ENCODE measurements around the gene CD38. TPM values are rescaled to one million over a fixed set of nuclear protein-coding genes. Genes with fewer than 3 reads are reported as not detected.

The CD38 gene
- total RNA-seq, 6 donors from 2014 or later, result 8.5 to 72.3 (median 28.3) TPM

- H3K4me1 ChIP-seq, result no peaks in the 10 kb centered on the region
- ATAC-seq (ENCODE audit: low FRiP score in 2 of 2) (no peak), DNase-seq (no peak)
- no peaks in the 10 kb centered on the region for H3K27me3 ChIP-seq
- no peak overlapping the region for H3K4me3 ChIP-seq
- no peaks in the 10 kb centered on the region for H3K36me3 ChIP-seq
- peaks cover 0 to 9% (median 1%) of the 10 kb centered on the region in 4 donors for H3K9me3 ChIP-seq
- 46% methylated on average over 5 of the region's 5 CpGs for whole genome bisulfite sequencing, 2 donors
- TF ChIP-seq EP300 (IDR thresholded peaks at IDR 0.05), result no peak
- TF ChIP-seq CTCF (IDR thresholded peaks at IDR 0.05), result no peak
- TF ChIP-seq POLR2A (IDR thresholded peaks at IDR 0.05), result no peak
- no peak for TF ChIP-seq POLR2AphosphoS5 (IDR thresholded peaks at IDR 0.05)
- H3K27ac ChIP-seq, result no peak overlapping the region
These were observed 34.0 kb upstream of the CD38 start for GRCh38 chr4:15744016-15744545.

- 94 to 100% methylated on average over 1 of the region's 1 CpG for WGBS, 2 donors
- TF ChIP-seq POLR2AphosphoS5 (IDR thresholded peaks at IDR 0.05) (no peak), CTCF (IDR thresholded peaks at IDR 0.05) (no peak), POLR2A (IDR thresholded peaks at IDR 0.05) (no peak), EP300 (IDR thresholded peaks at IDR 0.05) (no peak)
These were observed 32.0 kb upstream of the CD38 start for GRCh38 chr4:15746110-15746509.

GRCh38 chr4:15749001-15749400, 29.1 kb upstream of the CD38 start:
- no peak overlapping the region for H3K27ac ChIP-seq
- DNase-seq, result no peak
- 74 to 86% methylated on average over 6 of the region's 6 CpGs for WGBS, 2 donors
- no peak for ATAC-seq (ENCODE audit: low FRiP score in 2 of 2)
- H3K4me1 ChIP-seq, result peaks cover 0 to 6% (median 4%) of the 10 kb centered on the region in 4 donors
- no peak for TF ChIP-seq POLR2AphosphoS5 (IDR thresholded peaks at IDR 0.05)
- no peak for TF ChIP-seq EP300 (IDR thresholded peaks at IDR 0.05)
- no peak for TF ChIP-seq POLR2A (IDR thresholded peaks at IDR 0.05)
- no peak for TF ChIP-seq CTCF (IDR thresholded peaks at IDR 0.05)
- H3K9me3 ChIP-seq, result no peaks in the 10 kb centered on the region
- H3K36me3 ChIP-seq, result no peaks in the 10 kb centered on the region
- no peak overlapping the region for H3K4me3 ChIP-seq
- H3K27me3 ChIP-seq, result no peaks in the 10 kb centered on the region

More at GRCh38 chr4:15746110-15746509, 32.0 kb upstream of the CD38 start:
- Histone ChIP-seq H3K36me3 (no peaks in the 10 kb centered on the region), H3K9me3 (peaks cover 0 to 9% (median 1%) of the 10 kb centered on the region in 4 donors), H3K27ac (no peak overlapping the region), H3K4me3 (no peak overlapping the region), H3K27me3 (no peaks in the 10 kb centered on the region), H3K4me1 (no peaks in the 10 kb centered on the region)
- no peak for ATAC-seq (ENCODE audit: low FRiP score in 2 of 2)
- no peak for DNase-seq

GRCh38 chr4:15751153-15751552, 27.0 kb upstream of the CD38 start:
- ATAC-seq (ENCODE audit: low FRiP score in 2 of 2) (no peak), DNase-seq (no peak)
- Histone ChIP-seq H3K36me3 (no peaks in the 10 kb centered on the region), H3K27ac (no peak overlapping the region), H3K4me3 (no peak overlapping the region), H3K4me1 (peaks cover 0 to 14% (median 9%) of the 10 kb centered on the region in 4 donors), H3K9me3 (no peaks in the 10 kb centered on the region), H3K27me3 (no peaks in the 10 kb centered on the region)
- WGBS, 2 donors, result 98 to 100% methylated on average over 2 of the region's 2 CpGs
- TF ChIP-seq EP300 (IDR thresholded peaks at IDR 0.05) (no peak), POLR2A (IDR thresholded peaks at IDR 0.05) (no peak), POLR2AphosphoS5 (IDR thresholded peaks at IDR 0.05) (no peak), CTCF (IDR thresholded peaks at IDR 0.05) (no peak)

GRCh38 chr4:15753081-15753480, 25.0 kb upstream of the CD38 start:
- no peaks in the 10 kb centered on the region for H3K27me3 ChIP-seq
- no peaks in the 10 kb centered on the region for H3K9me3 ChIP-seq
- H3K36me3 ChIP-seq, result no peaks in the 10 kb centered on the region
- ATAC-seq (ENCODE audit: low FRiP score in 2 of 2) (no peak), DNase-seq (no peak)
- H3K4me1 ChIP-seq, result peaks cover 5 to 14% (median 9%) of the 10 kb centered on the region in 4 donors
- no peak overlapping the region for H3K4me3 ChIP-seq
- 75 to 87% methylated on average over 6 of the region's 6 CpGs for WGBS, 2 donors
- no peak overlapping the region for H3K27ac ChIP-seq
- TF ChIP-seq CTCF (IDR thresholded peaks at IDR 0.05) (no peak), POLR2AphosphoS5 (IDR thresholded peaks at IDR 0.05) (no peak)
